Kidney (tissue), 14 donors: ENCODE results near the gene RAC2. TPM values are rescaled to one million over a fixed set of nuclear protein-coding genes. Genes with fewer than 3 reads are reported as not detected.

ENCODE experiments used
- DNase-seq, 5 donors: peaks; one replicate each; pipeline ENCODE4 v3.0.0-alpha.2; 2013 to 2020
- FAIRE-seq: peaks from 2 replicates; lab custom pipeline; 2012; peaks lifted over from hg19 to GRCh38; lab: Jason Lieb, UNC
- H3K27ac ChIP-seq, 2 donors: one replicate each; pipeline ENCODE4 v1.7.0; 2013; ENCODE audit warnings: low read depth in 2 of 2, low read length in 2 of 2, inconsistent platforms in 1 of 2
- H3K27me3 ChIP-seq: one replicate; pipeline ENCODE4 v1.7.1; 2013; ENCODE audit warnings: low read length, inconsistent platforms; ENCODE audit not compliant: control insufficient read depth, insufficient read depth
- H3K36me3 ChIP-seq, 3 donors: one replicate each; pipeline versions ENCODE4 v1.7.0 to v1.7.1; 2013; ENCODE audit warnings: low read length in 3 of 3, control low read depth in 1 of 3, inconsistent platforms in 1 of 3; ENCODE audit not compliant: insufficient read depth in 3 of 3, control insufficient read depth in 2 of 3
- H3K4me1 ChIP-seq, 3 donors: one replicate each; pipeline versions ENCODE4 v1.7.0 to v1.7.1; 2013; ENCODE audit warnings: low read length in 3 of 3, inconsistent platforms in 1 of 3, low read depth in 1 of 3; ENCODE audit not compliant: control insufficient read depth in 2 of 3, insufficient read depth in 2 of 3
- H3K4me3 ChIP-seq, 3 donors: one replicate each; pipeline versions ENCODE4 v1.7.0 to v1.8.1; 2013; ENCODE audit warnings: low read length in 3 of 3, control low read depth in 1 of 3, inconsistent platforms in 1 of 3
- H3K9ac ChIP-seq, 3 donors: one replicate each; pipeline versions ENCODE4 v1.7.0 to v1.7.1; 2013; ENCODE audit warnings: low read length in 3 of 3, control low read depth in 1 of 3, inconsistent platforms in 1 of 3
- H3K9me3 ChIP-seq, 3 donors: one replicate each; pipeline versions ENCODE4 v1.7.0 to v1.7.1; 2013; ENCODE audit warnings: low read length in 3 of 3, control low read depth in 1 of 3, inconsistent platforms in 1 of 3; ENCODE audit not compliant: control insufficient read depth in 2 of 3, insufficient read depth in 1 of 3
- CTCF ChIP-seq: IDR thresholded peaks from 3 replicates; pipeline ENCODE4 v1.5.1; 2012; ENCODE audit warnings: mild to moderate bottlenecking, moderate library complexity, borderline replicate concordance; ENCODE audit not compliant: insufficient read depth; ENCODE audit errors: extremely low read depth
- intact Hi-C: fragments of 100-400 bp; cut with DNase I; formaldehyde crosslinking; loops from one replicate; pipeline ENCODE4 v1.11.1; 2022
- polyA plus RNA-seq: library from polyadenylated mRNA; stranded (reverse); fragments of 350-450 nt; fragmentation: Illumina TruSeq; extraction: RNeasy Lipid Tissue Mini Kit (QIAGEN cat#74804); gene quantifications from one replicate; pipeline ENCODE4 v1.2.3, GENCODE V29; 2014; ENCODE audit warnings: low read depth, low replicate concordance; ENCODE audit not compliant: insufficient read depth
- total RNA-seq: library from RNA; stranded (reverse); fragmentation: NEBNext Ultra II Directional; extraction: Animal tissue kit (Norgen Biotek cat#: 25700); gene quantifications from one replicate; pipeline ENCODE4 v1.2.1, GENCODE V29; 2021
- donor health status: control.
- donor health status: control.
- donor health status: control.
- donor health status: control.
- donor health status: control.
- donor health status: DM: yes; HTN: yes; CAD: no.
- donor health status: Normal renal cell carcinoma (clear cell type).

The RAC2 gene
- total and polyA plus RNA-seq, 2 donors from 2014 or later = 4.5 to 38.6 TPM

- H3K9ac ChIP-seq = no peak overlapping the region
- H3K36me3 ChIP-seq = no peaks in the 10 kb centered on the region
- H3K4me3 ChIP-seq = no peak overlapping the region
- H3K9me3 ChIP-seq = no peaks in the 10 kb centered on the region
- no peak for FAIRE-seq
- H3K27me3 ChIP-seq = no peaks in the 10 kb centered on the region
- H3K4me1 ChIP-seq = peaks cover 15 to 46% (median 40%) of the 10 kb centered on the region in 3 donors
- TF ChIP-seq CTCF = no peak
- no peak for DNase-seq
- intact Hi-C loops = no loop called here
- no peak overlapping the region for H3K27ac ChIP-seq
Measured at GRCh38 chr22:37192204-37192603, 51.9 kb downstream of the RAC2 start.

- FAIRE-seq (no peak), DNase-seq (peak in 1 of 5 donors; percentile 4)
- no peak overlapping the region for H3K4me3 ChIP-seq
- intact Hi-C loops = no loop called here
- peak overlapping the region in 1 of 2 donors; percentile 97 for H3K27ac ChIP-seq
- H3K9me3 ChIP-seq = no peaks in the 10 kb centered on the region
- peaks cover 18 to 40% (median 33%) of the 10 kb centered on the region in 3 donors for H3K4me1 ChIP-seq
- no peak overlapping the region for H3K9ac ChIP-seq
- H3K27me3 ChIP-seq = no peaks in the 10 kb centered on the region
- no peak for TF ChIP-seq CTCF
- H3K36me3 ChIP-seq = no peaks in the 10 kb centered on the region
Measured at GRCh38 chr22:37190262-37190780, 53.7 kb downstream of the RAC2 start.

GRCh38 chr22:37188901-37189466 lies 55.1 kb downstream of the RAC2 start:
- Histone ChIP-seq H3K4me1 (peaks cover 18 to 40% (median 33%) of the 10 kb centered on the region in 3 donors), H3K9ac (peak overlapping the region in 1 of 3 donors; percentile 31), H3K36me3 (no peaks in the 10 kb centered on the region), H3K27ac (peak overlapping the region; percentile 96 to 97), H3K27me3 (no peaks in the 10 kb centered on the region), H3K4me3 (no peak overlapping the region), H3K9me3 (no peaks in the 10 kb centered on the region)
- TF ChIP-seq CTCF = no peak
- peak in 4 of 5 donors; percentile 17 to 83 (median 43) for DNase-seq
- intact Hi-C loops = no loop called here
- no peak for FAIRE-seq
